ENCODE results near the gene TNFRSF4.
A peak's percentile ranks its signal among the peaks of the same experiment; 100 is the strongest.
"Not testable (repeated sequence)": the region's sequence is repeated elsewhere in the genome, so short reads cannot be mapped to it uniquely, and the experiment has no call there.

The TNFRSF4 gene

GRCh38 chr1:1213345-1214265 is at the start of gene TNFRSF4:
TSS of gene TNFRSF4 (minus strand) at chr1:1214153. CDS start at chr1:1214127, 26 bp downstream.
- DNase-seq (ENCODE audit: low read depth in 1 of 2, low spot score in 1 of 2), result no peak

GRCh38 chr1:1262758-1263157 is 48.8 kb upstream of the TNFRSF4 start:
- no peak for DNase-seq (ENCODE audit: low read depth in 1 of 2, low spot score in 1 of 2)

GRCh38 chr1:1262071-1262470 is 48.1 kb upstream of the TNFRSF4 start:
- DNase-seq (ENCODE audit: low read depth in 1 of 2, low spot score in 1 of 2), result no peak

GRCh38 chr1:1260843-1261560 is 47.0 kb upstream of the TNFRSF4 start:
- DNase-seq (ENCODE audit: low read depth in 1 of 2, low spot score in 1 of 2), result no peak

- DNase-seq (ENCODE audit: low read depth in 1 of 2, low spot score in 1 of 2), result no peak
These were observed 46.1 kb upstream of the TNFRSF4 start for GRCh38 chr1:1259951-1260600.

GRCh38 chr1:1259540-1259939 is 45.6 kb upstream of the TNFRSF4 start:
- DNase-seq (ENCODE audit: low read depth in 1 of 2, low spot score in 1 of 2), result no peak

GRCh38 chr1:1259119-1259488 is 45.2 kb upstream of the TNFRSF4 start:
- DNase-seq (ENCODE audit: low read depth in 1 of 2, low spot score in 1 of 2), result no peak

- DNase-seq (ENCODE audit: low read depth in 1 of 2, low spot score in 1 of 2), result no peak
These were observed 43.3 kb upstream of the TNFRSF4 start for GRCh38 chr1:1256956-1257871.

GRCh38 chr1:1255611-1256010 is 41.7 kb upstream of the TNFRSF4 start:
- no peak for DNase-seq (ENCODE audit: low read depth in 1 of 2, low spot score in 1 of 2)

GRCh38 chr1:1255078-1255477 is 41.1 kb upstream of the TNFRSF4 start:
- DNase-seq (ENCODE audit: low read depth in 1 of 2, low spot score in 1 of 2), result no peak

- DNase-seq (ENCODE audit: low read depth in 1 of 2, low spot score in 1 of 2), result no peak
These were observed 40.7 kb upstream of the TNFRSF4 start for GRCh38 chr1:1254667-1254998.

GRCh38 chr1:1253972-1254666 is 40.2 kb upstream of the TNFRSF4 start:
- DNase-seq (ENCODE audit: low read depth in 1 of 2, low spot score in 1 of 2), result no peak

GRCh38 chr1:1253314-1253713 is 39.4 kb upstream of the TNFRSF4 start:
- DNase-seq (ENCODE audit: low read depth in 1 of 2, low spot score in 1 of 2), result no peak

GRCh38 chr1:1250786-1251284 is 36.9 kb upstream of the TNFRSF4 start:
- DNase-seq (ENCODE audit: low read depth in 1 of 2, low spot score in 1 of 2), result peak; percentile 24 to 49

- DNase-seq (ENCODE audit: low read depth in 1 of 2, low spot score in 1 of 2), result not testable (repeated sequence)
These were observed 34.3 kb upstream of the TNFRSF4 start for GRCh38 chr1:1248009-1248913.

GRCh38 chr1:1247341-1247913 is 33.5 kb upstream of the TNFRSF4 start:
- DNase-seq (ENCODE audit: low read depth in 1 of 2, low spot score in 1 of 2), result no peak

- DNase-seq (ENCODE audit: low read depth in 1 of 2, low spot score in 1 of 2), result no peak
These were observed 32.8 kb upstream of the TNFRSF4 start, which contains the start of gene C1QTNF12 for GRCh38 chr1:1246577-1247340. TSS of gene C1QTNF12 (minus strand) at chr1:1246722. CDS start at chr1:1246690, 32 bp downstream.

All from activated CD4-positive, alpha-beta T cell treated with anti-CD3 and anti-CD28 coated beads, Interleukin-2, amount 50 U/mL, for 24 hours (primary cell).